ENCODE measurements around the gene PNPLA7. TPM values are rescaled to one million over a fixed set of nuclear protein-coding genes. Genes with fewer than 3 reads are reported as not detected.
A peak's percentile ranks its signal among the peaks of the same experiment; 100 is the strongest.

PNPLA7 gene
- total and polyA plus RNA-seq, 3 donors from 2014 or later: 4.2 to 17.8 (median 10.9) TPM

- WGBS, 2 donors: 68 to 81% methylated on average over 21 of the region's 21 CpGs
Measured at GRCh38 chr9:137446851-137447471, 103.2 kb downstream of the PNPLA7 start.

GRCh38 chr9:137445930-137446431 is 104.2 kb downstream of the PNPLA7 start:
- WGBS, 2 donors: 47 to 71% methylated on average over 16 to 19 of the region's 19 CpGs
- no peak overlapping the region for H3K27ac ChIP-seq
- H3K9me3 ChIP-seq: no peaks in the 10 kb centered on the region
- H3K36me3 ChIP-seq (ENCODE audit: low read depth, missing control alignments): no peaks in the 10 kb centered on the region
- no peaks in the 10 kb centered on the region for H3K27me3 ChIP-seq
- no peaks in the 10 kb centered on the region for H3K4me1 ChIP-seq
- no peak for DNase-seq
- H3K4me3 ChIP-seq: no peak overlapping the region
- TF ChIP-seq POLR2A (IDR thresholded peaks at IDR 0.05): no peak
- TF ChIP-seq CTCF (IDR thresholded peaks at IDR 0.05): no peak
- intact Hi-C loops (cut with DNase I; ENCODE audit: low total_unique reads): no loop called here

More at GRCh38 chr9:137446851-137447471, 103.2 kb downstream of the PNPLA7 start:
- H3K9me3 ChIP-seq: no peaks in the 10 kb centered on the region
- H3K27me3 ChIP-seq: no peaks in the 10 kb centered on the region
- DNase-seq: no peak
- H3K27ac ChIP-seq: no peak overlapping the region
- no peaks in the 10 kb centered on the region for H3K36me3 ChIP-seq (ENCODE audit: low read depth, missing control alignments)
- no peak for TF ChIP-seq CTCF (IDR thresholded peaks at IDR 0.05)
- no peaks in the 10 kb centered on the region for H3K4me1 ChIP-seq
- intact Hi-C loops (cut with DNase I; ENCODE audit: low total_unique reads): no loop called here
- no peak overlapping the region for H3K4me3 ChIP-seq

- no peaks in the 10 kb centered on the region for H3K4me1 ChIP-seq
- peak; percentile 86 for DNase-seq
- no peaks in the 10 kb centered on the region for H3K9me3 ChIP-seq
- no peaks in the 10 kb centered on the region for H3K36me3 ChIP-seq (ENCODE audit: low read depth, missing control alignments)
- H3K27ac ChIP-seq: no peak overlapping the region
- H3K27me3 ChIP-seq: no peaks in the 10 kb centered on the region
- no peak overlapping the region for H3K4me3 ChIP-seq
- peak; percentile 63 to 88 (median 83) for TF ChIP-seq CTCF (IDR thresholded peaks at IDR 0.05)
- no peak for TF ChIP-seq POLR2A (IDR thresholded peaks at IDR 0.05)
- intact Hi-C loops (cut with DNase I; ENCODE audit: low total_unique reads): no loop called here
- 37 to 41% methylated on average over 14 of the region's 14 CpGs for WGBS, 2 donors
Measured at GRCh38 chr9:137445275-137445807, 104.9 kb downstream of the PNPLA7 start.

GRCh38 chr9:137444106-137444790 is 106.0 kb downstream of the PNPLA7 start:
- intact Hi-C loops (cut with DNase I; ENCODE audit: low total_unique reads): no loop called here
- no peaks in the 10 kb centered on the region for H3K9me3 ChIP-seq
- 88 to 89% methylated on average over 14 of the region's 14 CpGs for WGBS, 2 donors

More at GRCh38 chr9:137444106-137444790, 106.0 kb downstream of the PNPLA7 start:
- Histone ChIP-seq H3K36me3 (ENCODE audit: low read depth, missing control alignments) (no peaks in the 10 kb centered on the region), H3K4me3 (no peak overlapping the region), H3K27ac (no peak overlapping the region), H3K27me3 (no peaks in the 10 kb centered on the region), H3K4me1 (no peaks in the 10 kb centered on the region)
- DNase-seq: no peak
- TF ChIP-seq POLR2A (IDR thresholded peaks at IDR 0.05) (no peak), CTCF (IDR thresholded peaks at IDR 0.05) (no peak)
